GM15510 (cell line): ENCODE results near the gene STAT5A.

Source experiments
- POLR2A ChIP-seq: IDR thresholded peaks from 3 replicates; pipeline ENCODE4 v1.6.1; 2011; ENCODE audit warnings: borderline replicate concordance; ENCODE audit not compliant: insufficient read length; ENCODE audit errors: extremely low read depth

The STAT5A gene

GRCh38 chr17:42338427-42338985, 50.2 kb downstream of the STAT5A start:
- TF ChIP-seq POLR2A: no peak

DNA sequence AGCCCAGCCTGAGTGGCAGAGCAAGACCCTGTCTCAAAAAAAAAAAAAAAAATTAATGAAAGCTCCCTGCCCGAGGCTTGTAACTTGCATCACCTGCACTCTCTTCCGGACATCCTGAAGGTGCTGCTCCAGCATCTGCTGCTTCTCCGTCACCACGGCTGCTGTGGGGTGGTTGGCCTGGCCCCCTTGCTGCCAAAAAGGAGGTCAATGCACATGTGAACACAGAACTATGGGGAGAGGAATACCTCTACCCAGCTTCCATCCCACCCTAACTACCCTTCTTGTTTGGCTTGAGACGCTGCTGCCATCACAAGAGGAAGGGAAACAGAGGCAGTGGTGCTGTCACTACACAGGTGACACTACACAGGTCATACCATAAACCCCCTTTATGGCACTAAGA, 50.9 kb downstream of the STAT5A start:
- TF ChIP-seq POLR2A: no peak

DNA sequence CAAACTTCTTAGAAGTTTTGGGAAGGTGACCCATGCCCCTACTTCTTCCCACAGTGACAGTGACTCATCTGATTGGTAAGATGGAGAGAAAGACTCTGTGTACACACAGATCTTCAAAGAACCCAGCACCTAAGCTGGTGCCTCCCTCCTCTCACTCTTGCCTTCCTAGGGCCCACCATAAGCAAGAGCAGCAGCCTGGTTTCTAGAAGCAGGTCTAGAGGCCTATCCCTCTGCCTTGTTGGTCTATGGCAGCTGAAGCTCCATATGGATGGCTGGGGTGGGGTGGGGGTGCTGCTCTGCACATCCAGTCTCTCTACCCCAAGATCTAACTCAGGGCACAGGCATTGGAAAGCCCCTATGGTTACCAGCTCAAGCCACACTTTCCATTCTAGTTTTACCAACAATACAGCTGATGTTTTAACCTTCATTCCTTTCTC, 52.4 kb downstream of the STAT5A start:
- TF ChIP-seq POLR2A: no peak

- no peak for TF ChIP-seq POLR2A
These were observed 53.3 kb downstream of the STAT5A start for GRCh38 chr17:42341568-42341967.

DNA sequence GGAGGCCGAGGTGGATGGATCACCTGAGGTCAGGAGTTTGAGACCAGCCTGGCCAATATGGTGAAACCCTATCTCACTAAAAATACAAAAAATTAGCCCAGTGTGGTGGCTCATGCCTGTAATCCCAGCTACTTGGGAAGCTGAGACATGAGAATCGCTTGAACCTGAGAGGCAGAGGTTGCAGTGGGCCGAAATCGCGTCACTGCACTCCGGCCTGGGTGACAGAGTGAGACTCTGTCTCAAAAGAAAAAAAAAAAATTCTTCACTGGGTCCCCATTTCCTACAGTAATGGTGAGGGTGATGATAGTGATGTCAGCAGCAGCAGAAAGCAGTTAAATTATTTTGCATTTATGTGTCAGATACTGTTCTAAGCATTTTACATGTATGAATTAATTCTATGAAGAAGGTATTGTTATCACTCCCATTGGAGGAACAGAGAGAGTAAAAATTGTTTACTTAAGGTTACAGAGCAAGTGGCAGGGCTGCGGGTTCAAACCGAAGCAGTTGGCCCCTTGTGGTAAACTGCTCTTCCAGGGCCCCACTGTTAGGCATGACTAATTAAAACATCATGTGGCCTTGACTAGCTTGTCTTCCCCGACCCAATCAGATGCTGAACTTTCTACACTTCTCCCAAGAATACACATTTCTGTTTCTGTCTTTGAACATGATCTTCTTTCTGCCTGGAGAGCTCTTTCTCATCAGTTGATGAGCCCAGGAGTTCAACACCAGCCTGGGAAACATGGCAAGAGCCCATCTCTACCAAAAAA, 54.1 kb downstream of the STAT5A start:
- TF ChIP-seq POLR2A: no peak

- TF ChIP-seq POLR2A: no peak
These were observed 57.2 kb downstream of the STAT5A start for GRCh38 chr17:42345396-42346073.

DNA sequence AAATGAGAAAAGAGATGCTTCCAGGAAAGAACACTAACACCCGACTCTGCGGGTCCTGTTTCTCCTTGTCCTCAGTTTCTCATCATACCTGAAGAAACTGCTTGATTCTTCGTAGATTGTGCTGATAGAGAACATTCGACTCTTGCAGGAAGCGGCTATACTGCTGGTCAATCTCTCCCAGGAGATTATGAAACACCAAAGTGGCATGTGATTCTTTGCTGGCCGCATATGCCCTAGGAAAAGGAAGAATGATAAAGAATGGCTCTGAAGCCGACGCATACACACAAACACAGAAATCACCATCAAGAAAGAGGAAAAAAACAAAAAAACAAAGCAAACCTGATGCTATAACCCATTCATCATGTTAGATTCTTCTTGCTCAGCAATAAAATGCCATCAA, 58.2 kb downstream of the STAT5A start:
- TF ChIP-seq POLR2A: no peak

DNA sequence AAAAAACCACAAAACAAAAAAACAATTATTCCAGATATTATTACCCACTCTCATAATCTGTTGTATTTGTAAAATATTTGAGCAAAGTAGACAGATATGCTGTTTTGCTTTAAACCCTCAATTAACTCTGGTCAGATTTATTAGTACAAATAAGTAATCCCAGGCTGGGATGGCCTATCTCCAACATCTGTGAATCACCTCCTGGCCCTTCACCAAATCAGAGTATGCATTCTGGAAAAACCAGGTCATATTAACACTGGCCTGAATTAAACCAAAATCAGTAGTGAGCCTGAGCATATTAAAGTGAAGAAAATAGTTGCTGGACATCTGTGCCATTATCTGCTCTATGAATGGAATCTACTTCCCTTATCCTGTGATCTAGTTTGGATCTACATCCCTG, 58.9 kb downstream of the STAT5A start:
- TF ChIP-seq POLR2A: no peak

DNA sequence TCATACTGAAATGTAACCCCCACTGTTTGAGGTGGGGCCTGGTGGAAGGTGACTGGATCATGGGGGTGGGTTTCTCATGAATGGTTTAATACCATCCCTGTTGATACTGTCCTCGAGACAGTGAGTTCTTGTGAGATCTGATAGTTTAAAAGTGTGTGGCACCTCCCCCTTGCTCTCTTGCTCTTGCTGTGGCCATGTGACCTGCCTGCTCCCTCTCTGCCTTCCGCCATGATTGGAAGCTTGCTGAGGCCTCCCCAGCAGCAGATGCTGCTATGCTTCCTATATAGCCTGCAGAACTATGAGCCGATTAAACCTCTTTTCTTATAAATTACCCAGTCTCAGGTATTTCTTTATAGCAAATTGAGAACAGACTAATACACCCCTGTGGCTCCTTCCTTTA, 59.3 kb downstream of the STAT5A start:
- TF ChIP-seq POLR2A: no peak

GRCh38 chr17:42348104-42348503, 59.8 kb downstream of the STAT5A start:
- TF ChIP-seq POLR2A: no peak

GRCh38 chr17:42354956-42355843, 66.9 kb downstream of the STAT5A start:
- TF ChIP-seq POLR2A: no peak

GRCh38 chr17:42358434-42358833, 70.1 kb downstream of the STAT5A start:
- TF ChIP-seq POLR2A: no peak

GRCh38 chr17:42359133-42359532, 70.8 kb downstream of the STAT5A start:
- no peak for TF ChIP-seq POLR2A
